Subcutaneous abdominal adipose tissue (tissue), 5 donors: ENCODE results near the gene ATG9A.

Source experiments
- H3K27ac ChIP-seq: one replicate; pipeline ENCODE4 v1.7.0; 2013; ENCODE audit warnings: low read depth, mild to moderate bottlenecking, inconsistent platforms, low read length, moderate library complexity
- H3K27me3 ChIP-seq, 5 donors: one replicate each; pipeline ENCODE4 v1.7.0; 2013; ENCODE audit warnings: low read length in 5 of 5, inconsistent platforms in 1 of 5; ENCODE audit not compliant: control insufficient read depth in 5 of 5, insufficient read depth in 4 of 5
- H3K36me3 ChIP-seq, 5 donors: one replicate each; pipeline ENCODE4 v1.7.0; 2013; ENCODE audit warnings: low read length in 5 of 5; ENCODE audit not compliant: control insufficient read depth in 5 of 5, insufficient read depth in 5 of 5
- H3K4me1 ChIP-seq, 5 donors: one replicate each; pipeline ENCODE4 v1.7.0; 2013; ENCODE audit warnings: low read length in 5 of 5, mild to moderate bottlenecking in 3 of 5, moderate library complexity in 1 of 5; ENCODE audit not compliant: control insufficient read depth in 5 of 5, insufficient read depth in 5 of 5
- H3K4me3 ChIP-seq, 5 donors: one replicate each; pipeline ENCODE4 v1.7.0; 2013; ENCODE audit warnings: low read length in 5 of 5, low read depth in 1 of 5
- H3K9ac ChIP-seq, 5 donors: one replicate each; pipeline ENCODE4 v1.7.0; 2013; ENCODE audit warnings: low read length in 5 of 5, mild to moderate bottlenecking in 4 of 5, moderate library complexity in 3 of 5
- H3K9me3 ChIP-seq, 5 donors: one replicate each; pipeline ENCODE4 v1.7.0; 2013; ENCODE audit warnings: low read length in 5 of 5; ENCODE audit not compliant: control insufficient read depth in 5 of 5
- donor health status: healthy.
- donor health status: healthy.
- donor health status: healthy.
- donor health status: healthy.
- donor health status: healthy.

Gene ATG9A

DNA sequence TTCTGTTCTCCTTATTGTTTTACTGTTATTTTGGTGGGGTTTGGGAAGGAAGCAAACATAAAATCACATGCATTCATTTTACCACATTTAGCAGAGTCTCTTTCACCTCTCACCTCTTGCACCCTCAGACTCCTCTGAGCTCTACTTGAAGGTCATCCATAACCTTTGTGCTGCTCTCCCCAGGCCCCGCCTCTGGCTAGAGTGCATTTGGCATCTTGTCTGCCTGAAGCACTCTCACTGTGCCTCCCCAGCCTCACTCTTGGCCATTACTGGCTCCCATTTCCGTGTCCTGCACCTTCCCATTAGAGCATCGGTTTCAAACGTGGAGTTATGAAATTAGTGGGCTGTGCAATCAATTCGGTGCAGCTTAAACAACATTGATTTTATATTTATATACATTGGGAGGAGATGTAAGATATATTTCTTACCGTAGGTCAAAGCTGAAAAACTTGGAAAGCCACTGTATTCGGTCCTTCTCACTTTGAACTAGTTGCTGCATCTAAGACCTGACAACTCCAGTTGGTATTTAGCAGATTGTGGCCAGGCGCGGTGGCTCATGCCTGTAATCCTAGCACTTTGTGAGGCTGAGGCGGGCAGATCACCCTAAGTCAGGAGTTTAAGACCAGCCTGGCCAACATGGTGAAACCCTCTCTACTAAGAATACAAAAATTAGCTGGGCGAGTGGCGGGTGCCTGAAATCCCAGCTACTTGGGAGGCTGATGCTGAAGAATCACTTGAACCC, 29.8 kb downstream of the ATG9A start:
- Histone ChIP-seq H3K36me3 (no peaks in the 10 kb centered on the region), H3K27me3 (peaks cover 0 to 3% (median 0%) of the 10 kb centered on the region in 5 donors), H3K9me3 (no peaks in the 10 kb centered on the region), H3K4me1 (peaks cover 0 to 12% (median 7%) of the 10 kb centered on the region in 5 donors), H3K27ac (no peak overlapping the region), H3K9ac (no peak overlapping the region), H3K4me3 (no peak overlapping the region)

DNA sequence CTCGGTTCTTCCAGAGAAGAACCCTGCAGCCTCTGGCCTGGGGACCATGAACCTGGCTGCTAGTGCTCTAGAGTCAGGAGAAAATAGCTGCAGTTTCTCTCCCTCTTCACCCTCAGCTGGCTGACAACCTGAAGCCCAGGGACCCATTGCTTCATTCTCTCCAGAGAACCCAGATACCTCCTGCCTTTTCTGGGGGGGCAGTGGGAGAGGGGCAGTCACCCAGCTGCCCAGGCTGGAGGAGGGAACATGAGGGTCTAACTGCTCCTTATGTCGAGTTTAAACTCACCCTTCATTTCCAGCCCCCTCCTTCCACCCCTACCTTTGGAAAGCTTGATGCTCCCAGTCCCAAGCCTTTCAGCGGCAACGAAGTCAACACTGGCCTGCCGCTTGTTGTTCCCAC, 30.5 kb downstream of the ATG9A start:
- Histone ChIP-seq H3K27me3 (peaks cover 0 to 3% (median 0%) of the 10 kb centered on the region in 5 donors), H3K9me3 (no peaks in the 10 kb centered on the region), H3K9ac (no peak overlapping the region), H3K36me3 (no peaks in the 10 kb centered on the region), H3K4me1 (peaks cover 0 to 12% (median 7%) of the 10 kb centered on the region in 5 donors), H3K27ac (no peak overlapping the region), H3K4me3 (no peak overlapping the region)

DNA sequence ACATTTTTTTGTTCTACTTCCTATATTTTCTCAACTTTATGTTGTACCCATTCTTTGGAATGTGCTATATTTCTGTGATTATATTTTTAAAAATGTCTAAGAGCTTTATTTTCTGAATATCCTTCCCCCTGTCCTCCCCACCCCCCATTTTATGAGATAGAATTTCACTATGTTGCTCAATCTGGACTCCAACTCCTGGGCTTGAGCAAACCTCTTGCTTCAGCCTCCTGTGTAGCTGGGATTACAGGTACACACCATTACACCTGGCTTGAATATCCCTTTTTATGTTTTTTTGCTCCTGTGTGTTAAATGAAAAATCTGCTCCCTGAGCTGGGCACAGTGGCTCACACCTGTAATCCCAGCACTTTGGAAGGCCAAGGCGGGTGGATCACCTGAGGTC, 32.0 kb downstream of the ATG9A start:
- Histone ChIP-seq H3K4me3 (no peak overlapping the region), H3K9ac (no peak overlapping the region), H3K27ac (no peak overlapping the region), H3K27me3 (peaks cover 0 to 3% (median 0%) of the 10 kb centered on the region in 5 donors), H3K4me1 (peaks cover 0 to 12% (median 7%) of the 10 kb centered on the region in 5 donors), H3K9me3 (no peaks in the 10 kb centered on the region), H3K36me3 (no peaks in the 10 kb centered on the region)

DNA sequence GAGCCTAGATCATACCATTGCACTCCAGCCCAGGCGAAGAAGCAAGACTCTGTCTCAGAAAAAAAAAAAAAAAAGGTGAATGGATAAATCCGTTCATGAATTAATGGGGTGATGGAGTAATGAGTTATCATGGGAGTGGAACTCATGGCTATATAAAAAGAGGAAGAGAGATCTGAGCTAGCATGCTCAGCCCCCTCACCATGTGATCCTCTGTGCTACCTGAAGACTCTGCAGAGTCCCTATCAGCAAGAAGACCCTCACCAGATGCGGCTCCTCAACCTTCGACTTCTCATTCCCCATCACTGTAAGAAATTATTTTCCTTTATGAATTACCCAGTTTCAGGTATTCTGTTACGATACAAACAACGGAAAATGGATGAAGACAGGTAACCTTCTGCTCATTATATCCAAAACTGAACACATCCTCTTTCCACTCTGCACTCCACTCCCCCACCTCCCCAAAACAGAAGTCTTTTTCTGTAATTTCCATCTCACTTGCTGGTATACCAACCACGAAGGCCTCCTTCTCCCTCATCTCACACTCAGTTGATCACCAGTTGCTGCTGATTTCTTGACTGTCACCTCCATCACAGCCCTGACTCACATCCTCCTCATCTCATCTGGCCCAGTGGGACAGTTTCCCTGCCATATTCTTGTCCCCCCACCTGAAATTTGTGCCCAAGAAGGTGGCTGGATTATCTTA, 42.5 kb downstream of the ATG9A start:
- H3K9me3 ChIP-seq, result no peaks in the 10 kb centered on the region
- H3K4me3 ChIP-seq, result no peak overlapping the region
- H3K36me3 ChIP-seq, result peaks cover 12 to 33% (median 30%) of the 10 kb centered on the region in 5 donors
- H3K9ac ChIP-seq, result no peak overlapping the region
- H3K27me3 ChIP-seq, result no peaks in the 10 kb centered on the region
- peaks cover 0 to 10% (median 0%) of the 10 kb centered on the region in 5 donors for H3K4me1 ChIP-seq
- H3K27ac ChIP-seq, result no peak overlapping the region

DNA sequence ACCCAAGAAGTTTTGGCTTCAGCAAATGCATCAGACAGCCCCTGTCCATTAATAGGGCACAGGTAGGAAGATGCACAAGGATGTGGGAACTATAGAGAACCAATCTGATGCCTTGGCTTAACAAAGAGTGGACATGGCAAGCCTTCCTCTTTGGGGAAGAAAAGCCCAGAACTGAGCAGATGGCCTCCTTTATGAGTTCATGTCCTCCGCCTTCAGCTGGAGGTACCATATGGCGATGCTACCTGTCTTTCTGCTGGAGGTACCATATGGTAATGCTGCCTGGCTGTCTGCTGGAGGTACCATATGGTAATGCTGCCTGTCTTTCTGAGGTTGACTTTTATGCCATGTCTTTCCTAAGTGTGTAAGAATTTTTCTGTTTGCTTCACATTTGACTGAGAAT, 45.3 kb downstream of the ATG9A start:
- Histone ChIP-seq H3K9me3 (no peaks in the 10 kb centered on the region), H3K4me1 (peaks cover 0 to 18% (median 6%) of the 10 kb centered on the region in 5 donors), H3K4me3 (no peak overlapping the region), H3K27ac (no peak overlapping the region), H3K36me3 (peaks cover 12 to 58% (median 54%) of the 10 kb centered on the region in 5 donors), H3K27me3 (no peaks in the 10 kb centered on the region), H3K9ac (no peak overlapping the region)

DNA sequence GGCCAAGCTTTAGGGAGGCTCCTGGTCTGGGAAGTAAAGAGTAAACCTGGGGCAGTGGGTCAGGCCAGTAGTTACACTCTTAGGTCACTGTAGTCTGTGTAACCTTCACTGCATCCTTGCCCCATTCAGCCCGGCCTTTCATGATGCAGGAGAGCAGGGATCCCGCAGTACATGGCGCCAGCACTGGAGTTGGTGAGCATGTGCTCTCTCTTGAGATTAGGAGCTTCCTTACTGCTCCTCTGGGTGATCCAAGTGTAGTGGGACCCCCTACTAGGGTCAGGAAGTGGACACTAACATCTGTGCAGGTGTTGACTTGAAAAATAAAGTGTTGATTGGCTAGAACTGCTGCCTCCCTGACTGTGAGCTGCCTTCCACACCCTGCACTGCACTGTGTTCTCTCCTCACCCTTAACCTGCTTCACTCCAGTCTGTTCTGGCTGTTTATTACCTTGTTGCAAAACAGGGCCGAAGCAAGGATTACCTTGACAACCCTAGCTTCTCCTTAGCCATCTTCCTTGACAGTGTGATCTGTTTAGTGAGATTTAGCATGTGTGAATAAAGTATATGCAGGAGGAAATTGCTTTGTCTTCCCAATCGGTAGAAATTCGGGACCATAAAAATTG, 46.2 kb downstream of the ATG9A start:
- H3K4me1 ChIP-seq, result peaks cover 0 to 24% (median 13%) of the 10 kb centered on the region in 5 donors
- H3K9me3 ChIP-seq, result no peaks in the 10 kb centered on the region
- H3K36me3 ChIP-seq, result peaks cover 12 to 58% (median 54%) of the 10 kb centered on the region in 5 donors
- H3K4me3 ChIP-seq, result no peak overlapping the region
- H3K9ac ChIP-seq, result no peak overlapping the region
- H3K27ac ChIP-seq, result no peak overlapping the region
- H3K27me3 ChIP-seq, result no peaks in the 10 kb centered on the region

DNA sequence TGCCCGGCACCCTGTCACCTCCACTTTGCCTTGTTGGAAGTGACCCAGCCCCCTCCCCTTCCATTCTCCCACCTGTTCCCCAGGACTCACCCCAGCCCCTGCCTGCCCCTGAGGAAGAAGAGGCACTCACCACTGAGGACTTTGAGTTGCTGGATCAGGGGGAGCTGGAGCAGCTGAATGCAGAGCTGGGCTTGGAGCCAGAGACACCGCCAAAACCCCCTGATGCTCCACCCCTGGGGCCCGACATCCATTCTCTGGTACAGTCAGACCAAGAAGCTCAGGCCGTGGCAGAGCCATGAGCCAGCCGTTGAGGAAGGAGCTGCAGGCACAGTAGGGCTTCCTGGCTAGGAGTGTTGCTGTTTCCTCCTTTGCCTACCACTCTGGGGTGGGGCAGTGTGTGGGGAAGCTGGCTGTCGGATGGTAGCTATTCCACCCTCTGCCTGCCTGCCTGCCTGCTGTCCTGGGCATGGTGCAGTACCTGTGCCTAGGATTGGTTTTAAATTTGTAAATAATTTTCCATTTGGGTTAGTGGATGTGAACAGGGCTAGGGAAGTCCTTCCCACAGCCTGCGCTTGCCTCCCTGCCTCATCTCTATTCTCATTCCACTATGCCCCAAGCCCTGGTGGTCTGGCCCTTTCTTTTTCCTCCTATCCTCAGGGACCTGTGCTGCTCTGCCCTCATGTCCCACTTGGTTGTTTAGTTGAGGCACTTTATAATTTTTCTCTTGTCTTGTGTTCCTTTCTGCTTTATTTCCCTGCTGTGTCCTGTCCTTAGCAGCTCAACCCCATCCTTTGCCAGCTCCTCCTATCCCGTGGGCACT, 46.9 kb downstream of the ATG9A start:
- Histone ChIP-seq H3K27ac (no peak overlapping the region), H3K27me3 (no peaks in the 10 kb centered on the region), H3K36me3 (peaks cover 12 to 58% (median 54%) of the 10 kb centered on the region in 5 donors), H3K9me3 (no peaks in the 10 kb centered on the region), H3K4me1 (peaks cover under 1 to 25% (median 17%) of the 10 kb centered on the region in 5 donors), H3K4me3 (no peak overlapping the region), H3K9ac (peak overlapping the region in 2 of 5 donors; percentile 11 to 35)

DNA sequence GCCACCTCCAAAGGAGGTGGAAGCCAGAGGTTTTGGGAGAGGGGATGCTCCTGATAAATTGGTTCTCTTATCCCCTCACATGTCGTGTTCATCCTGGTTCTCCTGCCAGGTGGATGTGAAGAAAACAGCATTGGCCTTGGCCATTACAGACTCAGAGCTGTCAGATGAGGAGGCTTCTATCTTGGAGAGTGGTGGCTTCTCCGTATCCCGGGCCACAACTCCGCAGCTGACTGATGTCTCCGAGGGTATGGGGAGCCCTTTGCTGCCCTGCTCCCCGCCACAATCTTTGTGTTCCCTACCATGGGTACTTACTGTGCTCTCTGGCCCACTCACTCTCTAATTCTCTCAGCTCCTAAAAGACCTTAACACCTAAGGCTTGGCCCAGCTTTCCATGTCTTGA, 47.9 kb downstream of the ATG9A start:
- Histone ChIP-seq H3K27me3 (no peaks in the 10 kb centered on the region), H3K4me1 (peaks cover 2 to 32% (median 26%) of the 10 kb centered on the region in 5 donors), H3K27ac (no peak overlapping the region), H3K4me3 (no peak overlapping the region), H3K9ac (no peak overlapping the region), H3K9me3 (no peaks in the 10 kb centered on the region), H3K36me3 (peaks cover 12 to 58% (median 54%) of the 10 kb centered on the region in 5 donors)

DNA sequence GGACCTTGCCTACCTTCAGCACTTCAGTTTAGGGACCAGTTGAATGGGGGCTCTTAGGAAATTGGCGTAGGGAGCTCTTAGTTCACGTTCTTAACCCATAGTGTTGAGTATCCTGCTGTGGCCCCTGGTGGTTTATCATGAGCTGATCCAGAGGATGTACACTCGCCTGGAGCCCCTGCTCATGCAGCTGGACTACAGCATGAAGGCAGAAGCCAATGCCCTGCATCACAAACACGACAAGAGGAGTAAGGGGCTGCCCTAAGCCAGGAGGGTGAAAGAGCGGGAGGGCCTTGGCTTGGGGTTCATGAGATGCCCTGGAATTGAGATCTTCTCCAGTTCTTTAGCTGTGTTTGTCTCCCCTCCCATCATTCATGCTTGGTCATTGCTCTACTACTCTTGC, 48.5 kb downstream of the ATG9A start:
- Histone ChIP-seq H3K9me3 (no peaks in the 10 kb centered on the region), H3K4me1 (peaks cover 2 to 36% (median 32%) of the 10 kb centered on the region in 5 donors), H3K4me3 (no peak overlapping the region), H3K9ac (no peak overlapping the region), H3K36me3 (peaks cover 12 to 58% (median 54%) of the 10 kb centered on the region in 5 donors), H3K27me3 (no peaks in the 10 kb centered on the region), H3K27ac (no peak overlapping the region)
